H9 (cell line): Measurements from ENCODE around the gene ERP27. TPM values are rescaled to one million over a fixed set of nuclear protein-coding genes. Genes with fewer than 3 reads are reported as not detected.

Experiments
- DNase-seq: peaks from one replicate; pipeline ENCODE4 v3.0.0-alpha.2; 2017
- H2AFZ ChIP-seq: one replicate; pipeline ENCODE4 v1.6.1; 2013; ENCODE audit warnings: mild to moderate bottlenecking, low read length, control low read depth, moderate library complexity
- H2AK5ac ChIP-seq: 2 replicates; pipeline ENCODE4 v1.6.1; 2013; ENCODE audit warnings: low read length, control low read depth, mixed read lengths; ENCODE audit not compliant: insufficient read length
- H2BK120ac ChIP-seq: one replicate; pipeline ENCODE4 v1.6.1; 2013; ENCODE audit warnings: low read depth, mild to moderate bottlenecking, low read length, control low read depth, inconsistent platforms; ENCODE audit not compliant: poor library complexity, severe bottlenecking
- H2BK12ac ChIP-seq: 2 replicates; pipeline ENCODE4 v1.6.1; 2013; ENCODE audit warnings: low read length, control low read depth, mixed read lengths, low read depth; ENCODE audit not compliant: insufficient read length
- H2BK15ac ChIP-seq: 2 replicates; pipeline ENCODE4 v1.6.1; 2013; ENCODE audit warnings: low read depth, low read length, control low read depth
- H2BK20ac ChIP-seq: one replicate; pipeline ENCODE4 v1.6.1; 2013; ENCODE audit warnings: low read depth, mild to moderate bottlenecking, low read length, control low read depth, inconsistent platforms; ENCODE audit not compliant: poor library complexity, severe bottlenecking
- H2BK5ac ChIP-seq: 2 replicates; pipeline ENCODE4 v1.6.1; 2013; ENCODE audit warnings: low read length, control low read depth, mixed read lengths; ENCODE audit not compliant: insufficient read length
- H3K14ac ChIP-seq: 2 replicates; pipeline ENCODE4 v1.6.1; 2013; ENCODE audit warnings: low read length, control low read depth; ENCODE audit not compliant: insufficient read depth
- H3K18ac ChIP-seq: 2 replicates; pipeline ENCODE4 v1.6.1; 2013; ENCODE audit warnings: low read depth, mild to moderate bottlenecking, mixed read lengths, low read length, control low read depth; ENCODE audit not compliant: insufficient read length
- H3K23ac ChIP-seq: 2 replicates; pipeline ENCODE4 v1.6.1; 2013; ENCODE audit warnings: low read length, control low read depth, mixed read lengths, low read depth; ENCODE audit not compliant: insufficient read length
- H3K23me2 ChIP-seq: 2 replicates; pipeline ENCODE4 v1.6.1; 2013; ENCODE audit warnings: low read depth, mild to moderate bottlenecking, mixed read lengths, low read length, control low read depth; ENCODE audit not compliant: insufficient read length, poor library complexity, severe bottlenecking
- H3K27ac ChIP-seq: 2 replicates; pipeline ENCODE4 v1.5.1; 2013; ENCODE audit warnings: low read length, control low read depth, mixed read lengths, low read depth; ENCODE audit not compliant: insufficient read length
- H3K27me3 ChIP-seq: 2 replicates; pipeline ENCODE4 v1.6.1; 2013; ENCODE audit warnings: low read length, control low read depth, inconsistent platforms; ENCODE audit not compliant: insufficient read depth
- H3K4ac ChIP-seq: 2 replicates; pipeline ENCODE4 v1.6.1; 2013; ENCODE audit warnings: low read depth, mild to moderate bottlenecking, control low read depth, inconsistent platforms, low read length, moderate library complexity
- H3K4me1 ChIP-seq: 2 replicates; pipeline ENCODE4 v1.6.1; 2013; ENCODE audit warnings: low read length, control low read depth, inconsistent platforms; ENCODE audit not compliant: insufficient read depth
- H3K4me2 ChIP-seq: 2 replicates; pipeline ENCODE4 v1.6.1; 2013; ENCODE audit warnings: low read length, control low read depth, mixed read lengths; ENCODE audit not compliant: insufficient read length, insufficient read depth
- H3K56ac ChIP-seq: 2 replicates; pipeline ENCODE4 v1.6.1; 2013; ENCODE audit warnings: low read depth, mild to moderate bottlenecking, mixed read lengths, low read length, control low read depth; ENCODE audit not compliant: insufficient read length
- H3K79me1 ChIP-seq: 2 replicates; pipeline ENCODE4 v1.6.1; 2013; ENCODE audit warnings: low read depth, mild to moderate bottlenecking, moderate library complexity, low read length, control low read depth, inconsistent platforms; ENCODE audit not compliant: insufficient read depth, poor library complexity, severe bottlenecking
- H3K79me2 ChIP-seq: 2 replicates; pipeline ENCODE4 v1.6.1; 2013; ENCODE audit warnings: low read length, control low read depth, inconsistent platforms; ENCODE audit not compliant: insufficient read depth
- H3K9ac ChIP-seq: 2 replicates; pipeline ENCODE4 v1.6.1; 2013; ENCODE audit warnings: low read length, control low read depth, mixed read lengths; ENCODE audit not compliant: insufficient read length; ENCODE audit errors: extremely low read depth
- H3K9me3 ChIP-seq: one replicate; pipeline ENCODE4 v1.6.1; 2013; ENCODE audit warnings: low read depth, low read length, inconsistent platforms; ENCODE audit not compliant: control insufficient read depth
- H3T11ph ChIP-seq: one replicate; pipeline ENCODE4 v1.6.1; 2013; ENCODE audit warnings: mild to moderate bottlenecking, low read length, control low read depth, inconsistent platforms
- H4K20me1 ChIP-seq: one replicate; pipeline ENCODE4 v1.6.1; 2013; ENCODE audit not compliant: control insufficient read depth, insufficient read length, insufficient read depth
- H4K5ac ChIP-seq: 2 replicates; pipeline ENCODE4 v1.6.1; 2013; ENCODE audit warnings: low read depth, mild to moderate bottlenecking, mixed read lengths, low read length, control low read depth; ENCODE audit not compliant: insufficient read length
- H4K8ac ChIP-seq: replicated peaks from 2 replicates; pipeline ENCODE4 v1.6.1; 2013; ENCODE audit warnings: low read length, control low read depth, mixed read lengths, low read depth; ENCODE audit not compliant: insufficient read length
- H4K91ac ChIP-seq: 2 replicates; pipeline ENCODE4 v1.6.1; 2013; ENCODE audit warnings: low read depth, mild to moderate bottlenecking, moderate library complexity, mixed read lengths, low read length, control low read depth; ENCODE audit not compliant: insufficient read length
- H3K27ac Mint-ChIP-seq, 3 experiments: 2 replicates in 2 of 3; 3 replicates in 1 of 3; pipeline ENCODE4 v1.8.0; 2020 to 2021; ENCODE audit warnings: mixed read lengths in 3 of 3, mild to moderate bottlenecking in 1 of 3, moderate library complexity in 1 of 3
- H3K27me3 Mint-ChIP-seq: 2 replicates; pipeline ENCODE4 v1.8.0; 2021; ENCODE audit warnings: low read depth, mild to moderate bottlenecking, moderate library complexity, mixed read lengths
- H3K36me3 Mint-ChIP-seq, 3 experiments: 2 replicates in 2 of 3; 3 replicates in 1 of 3; pipeline ENCODE4 v1.8.0; 2020 to 2021; ENCODE audit warnings: low read depth in 3 of 3, mixed read lengths in 3 of 3; ENCODE audit not compliant: insufficient read depth in 1 of 3
- H3K4me1 Mint-ChIP-seq, 2 experiments: 2 replicates each; pipeline ENCODE4 v1.8.0; 2020; ENCODE audit warnings: mixed read lengths in 2 of 2
- H3K4me3 Mint-ChIP-seq, 2 experiments: 2 replicates in 1 of 2; 3 replicates in 1 of 2; pipeline ENCODE4 v1.8.0; 2020 to 2021; ENCODE audit warnings: mild to moderate bottlenecking in 2 of 2, mixed read lengths in 2 of 2, moderate library complexity in 1 of 2
- H3K9me3 Mint-ChIP-seq, 2 experiments: 2 replicates in 1 of 2; 3 replicates in 1 of 2; pipeline ENCODE4 v1.8.0; 2020; ENCODE audit warnings: mild to moderate bottlenecking in 2 of 2, mixed read lengths in 2 of 2, moderate library complexity in 1 of 2
- WGBS: extraction: QIAGEN DNeasy Blood & Tissue Kit; methylation state at CpG from one replicate; pipeline ENCODE4 v1.1.7; 2013; ENCODE audit warnings: missing lambda C conversion rate, low lambda C conversion rate, mixed read lengths; ENCODE audit not compliant: insufficient read length; ENCODE audit errors: extremely low coverage; 5-methylcytosine and 5-hydroxymethylcytosine counted together
- total RNA-seq: library from RNA; stranded (reverse); gene quantifications from 2 replicates; pipeline ENCODE4 v1.2.1, GENCODE V29; 2021
- TF ChIP-seq, protein P1 (sequence below): fragments of 200-600 bp; sonication (generic); conservative IDR thresholded peaks from 3 replicates; pipeline ENCODE4 v1.8.0; 2021; ENCODE audit warnings: antibody characterized with exemption, mild to moderate bottlenecking

The ERP27 gene
- total RNA-seq, 1 experiment from 2014 or later: not detected

DNA sequence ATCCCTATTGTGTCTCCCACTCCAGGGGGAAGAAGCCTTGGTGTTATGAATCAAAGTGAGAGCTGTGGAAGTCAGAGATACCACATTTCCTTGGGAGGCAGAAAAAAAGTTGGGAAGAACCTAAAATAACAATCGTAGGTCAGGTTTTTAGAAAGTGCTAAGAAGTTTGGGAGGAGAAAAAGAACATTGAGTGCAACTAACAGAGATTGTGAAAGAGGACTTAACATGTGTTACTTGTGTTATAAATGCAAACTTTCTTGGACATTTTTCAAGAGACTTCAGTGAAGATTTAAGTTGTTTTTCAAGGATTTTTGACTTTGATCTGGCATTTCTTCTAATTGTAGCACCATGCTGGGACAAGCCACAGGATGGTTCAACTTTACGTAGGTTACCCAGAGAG, 7.8 kb upstream of the ERP27 start:
- Histone ChIP-seq H2AFZ (no peak overlapping the region), H4K8ac (no peak overlapping the region), H2BK15ac (no peak overlapping the region), H3K4me2 (no peak overlapping the region), H3K9me3 (no peaks in the 10 kb centered on the region), H3K27ac (no peak overlapping the region), H4K5ac (no peak overlapping the region), H3K4me1 (peaks cover 6% of the 10 kb centered on the region; the same call in 1 of the 2 replicates), H3K23me2 (no peaks in the 10 kb centered on the region), H3K4ac (no peak overlapping the region), H3K23ac (no peak overlapping the region), H3K56ac (no peak overlapping the region), H2AK5ac (no peak overlapping the region), H2BK5ac (no peak overlapping the region), H3K79me1 (no peaks in the 10 kb centered on the region), H3T11ph (no peak overlapping the region), H3K79me2 (no peaks in the 10 kb centered on the region), H3K9ac (no peak overlapping the region), H4K20me1 (no peaks in the 10 kb centered on the region), H2BK20ac (no peak overlapping the region), H3K18ac (no peak overlapping the region), H3K27me3 (no peaks in the 10 kb centered on the region), H4K91ac (no peak overlapping the region), H3K14ac (no peak overlapping the region), H2BK12ac (no peak overlapping the region), H2BK120ac (no peak overlapping the region)
- DNase-seq: no peak
- TF ChIP-seq, protein P1, sequence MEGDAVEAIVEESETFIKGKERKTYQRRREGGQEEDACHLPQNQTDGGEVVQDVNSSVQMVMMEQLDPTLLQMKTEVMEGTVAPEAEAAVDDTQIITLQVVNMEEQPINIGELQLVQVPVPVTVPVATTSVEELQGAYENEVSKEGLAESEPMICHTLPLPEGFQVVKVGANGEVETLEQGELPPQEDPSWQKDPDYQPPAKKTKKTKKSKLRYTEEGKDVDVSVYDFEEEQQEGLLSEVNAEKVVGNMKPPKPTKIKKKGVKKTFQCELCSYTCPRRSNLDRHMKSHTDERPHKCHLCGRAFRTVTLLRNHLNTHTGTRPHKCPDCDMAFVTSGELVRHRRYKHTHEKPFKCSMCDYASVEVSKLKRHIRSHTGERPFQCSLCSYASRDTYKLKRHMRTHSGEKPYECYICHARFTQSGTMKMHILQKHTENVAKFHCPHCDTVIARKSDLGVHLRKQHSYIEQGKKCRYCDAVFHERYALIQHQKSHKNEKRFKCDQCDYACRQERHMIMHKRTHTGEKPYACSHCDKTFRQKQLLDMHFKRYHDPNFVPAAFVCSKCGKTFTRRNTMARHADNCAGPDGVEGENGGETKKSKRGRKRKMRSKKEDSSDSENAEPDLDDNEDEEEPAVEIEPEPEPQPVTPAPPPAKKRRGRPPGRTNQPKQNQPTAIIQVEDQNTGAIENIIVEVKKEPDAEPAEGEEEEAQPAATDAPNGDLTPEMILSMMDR: no peak
- peaks cover 10 to 13% of the 10 kb centered on the region in 2 experiments for H3K4me1 Mint-ChIP-seq
- no peaks in the 10 kb centered on the region; the same call in 1 of the 2 replicates for H3K27me3 Mint-ChIP-seq
- no peak overlapping the region for H3K4me3 Mint-ChIP-seq
- no peak overlapping the region; a peak in 1 of 7 replicates for H3K27ac Mint-ChIP-seq
- WGBS: no CpG with 5 or more reads among the region's 2 CpGs
- H3K36me3 Mint-ChIP-seq: no peaks in the 10 kb centered on the region
- H3K9me3 Mint-ChIP-seq: no peaks in the 10 kb centered on the region
